DOHH2 (cell line): Measurements from ENCODE around the gene EXOC3.

ENCODE experiments used
- EZH2phosphoT487 ChIP-seq: fragments of 200-600 bp; sonication (generic); IDR thresholded peaks from 2 replicates; pipeline ENCODE4 v1.6.1; 2017; ENCODE audit warnings: borderline replicate concordance, mild to moderate bottlenecking, antibody characterized with exemption, low read length, moderate library complexity, mixed read lengths
- TF ChIP-seq, protein P1 (sequence below): fragments of 200-600 bp; sonication (generic); IDR thresholded peaks from one replicate; pipeline ENCODE4 v1.5.1; 2014; ENCODE audit warnings: antibody characterized with exemption, mild to moderate bottlenecking, low read depth, low read length; ENCODE audit not compliant: poor library complexity, severe bottlenecking

DNA sequence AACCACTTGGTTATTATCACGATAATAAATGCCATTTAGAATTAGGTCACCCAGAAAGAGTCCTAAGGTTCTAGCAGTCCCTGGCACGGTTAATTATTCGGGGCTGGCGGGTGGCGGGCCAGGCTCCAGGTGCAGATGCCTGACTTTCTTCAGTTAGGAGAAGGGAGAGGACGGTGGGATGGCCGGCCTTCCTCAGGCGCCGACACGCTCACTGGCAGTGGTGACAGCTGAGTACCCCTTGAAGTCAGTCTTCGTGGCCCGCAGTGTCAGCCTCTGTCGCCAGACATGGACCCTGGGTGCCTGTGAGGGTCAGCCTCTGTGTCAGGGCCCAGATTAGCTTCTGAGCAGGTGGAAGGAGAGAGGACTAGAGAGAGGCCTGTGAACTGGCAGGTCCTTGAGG, 21.1 kb upstream of the EXOC3 start:
- TF ChIP-seq, protein P1, sequence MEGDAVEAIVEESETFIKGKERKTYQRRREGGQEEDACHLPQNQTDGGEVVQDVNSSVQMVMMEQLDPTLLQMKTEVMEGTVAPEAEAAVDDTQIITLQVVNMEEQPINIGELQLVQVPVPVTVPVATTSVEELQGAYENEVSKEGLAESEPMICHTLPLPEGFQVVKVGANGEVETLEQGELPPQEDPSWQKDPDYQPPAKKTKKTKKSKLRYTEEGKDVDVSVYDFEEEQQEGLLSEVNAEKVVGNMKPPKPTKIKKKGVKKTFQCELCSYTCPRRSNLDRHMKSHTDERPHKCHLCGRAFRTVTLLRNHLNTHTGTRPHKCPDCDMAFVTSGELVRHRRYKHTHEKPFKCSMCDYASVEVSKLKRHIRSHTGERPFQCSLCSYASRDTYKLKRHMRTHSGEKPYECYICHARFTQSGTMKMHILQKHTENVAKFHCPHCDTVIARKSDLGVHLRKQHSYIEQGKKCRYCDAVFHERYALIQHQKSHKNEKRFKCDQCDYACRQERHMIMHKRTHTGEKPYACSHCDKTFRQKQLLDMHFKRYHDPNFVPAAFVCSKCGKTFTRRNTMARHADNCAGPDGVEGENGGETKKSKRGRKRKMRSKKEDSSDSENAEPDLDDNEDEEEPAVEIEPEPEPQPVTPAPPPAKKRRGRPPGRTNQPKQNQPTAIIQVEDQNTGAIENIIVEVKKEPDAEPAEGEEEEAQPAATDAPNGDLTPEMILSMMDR: no peak
- TF ChIP-seq EZH2phosphoT487: no peak
